Endothelial cell of umbilical vein (primary cell): ENCODE measurements around the gene CD160. TPM values are rescaled to one million over a fixed set of nuclear protein-coding genes. Genes with fewer than 3 reads are reported as not detected.

ENCODE experiments used
- BruUV-seq: library from RNA; stranded (reverse); fragments of 400-500 nt; replicated peaks from 2 replicates; lab custom pipeline; 2021; lab: Mats Ljungman, UMichigan
- CTCF ChIA-PET: fragments of 300-600, 350-600 bp; sonication (Branson Sonifier 250); formaldehyde crosslinking; loops from one replicate; lab custom pipeline; 2021; ENCODE audit warnings: antibody characterized with exemption, inconsistent platforms; lab: Charles Lee
- POLR2A ChIA-PET: fragments of 300-600, 350-600 bp; sonication (Branson Sonifier 250); formaldehyde crosslinking; loops from one replicate; lab custom pipeline; 2021; ENCODE audit warnings: antibody characterized with exemption, inconsistent platforms; lab: Charles Lee
- DNase-seq: peaks from one replicate; pipeline ENCODE4 v3.0.0-alpha.2; 2011; ENCODE audit warnings: low read depth, low spot score
- FAIRE-seq: peaks from 2 replicates; lab custom pipeline; 2011; peaks lifted over from hg19 to GRCh38; lab: Jason Lieb, UNC
- H2AFZ ChIP-seq: 2 replicates; pipeline ENCODE4 v1.6.0; 2012; ENCODE audit warnings: low read depth, low read length, control low read depth, inconsistent platforms
- H3K27ac ChIP-seq: 2 replicates; pipeline ENCODE4 v1.5.1; 2011; ENCODE audit warnings: low read depth, mild to moderate bottlenecking, control low read depth, low read length, moderate library complexity; ENCODE audit not compliant: insufficient read depth
- H3K27me3 ChIP-seq, 2 experiments: 2 replicates each; pipeline versions ENCODE4 v1.6.0 to v1.6.1; 2011; ENCODE audit warnings: low read length in 2 of 2, mixed read lengths in 1 of 2; ENCODE audit not compliant: control insufficient read depth in 2 of 2, insufficient read depth in 2 of 2
- H3K36me3 ChIP-seq, 2 experiments: 2 replicates in 1 of 2; 3 replicates in 1 of 2; pipeline ENCODE4 v1.5.1; 2011; ENCODE audit warnings: low read length in 2 of 2, mild to moderate bottlenecking in 1 of 2, moderate library complexity in 1 of 2; ENCODE audit not compliant: control insufficient read depth in 2 of 2, insufficient read depth in 2 of 2; ENCODE audit errors: extremely low read depth in 1 of 2
- H3K4me1 ChIP-seq: 3 replicates; pipeline ENCODE4 v1.5.1; 2011; ENCODE audit warnings: mild to moderate bottlenecking, low read length; ENCODE audit not compliant: control insufficient read depth, insufficient read depth; ENCODE audit errors: extremely low read depth
- H3K4me2 ChIP-seq: 2 replicates; pipeline ENCODE4 v1.6.1; 2011; ENCODE audit warnings: low read length, control low read depth, mixed read lengths; ENCODE audit not compliant: insufficient read depth
- H3K4me3 ChIP-seq, 3 experiments: fragments of 200-600 bp in 1 of 3; sonication (generic), shearing (Covaris generic) in 1 of 3; replicated peaks in 1 of 3; 2 replicates each; pipeline ENCODE4 v1.5.1; 2011 to 2016; ENCODE audit warnings: control low read depth in 3 of 3, low read length in 3 of 3, mild to moderate bottlenecking in 2 of 3, inconsistent platforms in 1 of 3, low read depth in 1 of 3, moderate library complexity in 1 of 3; ENCODE audit not compliant: insufficient read depth in 1 of 3
- H3K79me2 ChIP-seq: 2 replicates; pipeline ENCODE4 v1.6.0; 2012; ENCODE audit warnings: low read length, inconsistent platforms; ENCODE audit not compliant: control insufficient read depth, insufficient read depth
- H3K9ac ChIP-seq: replicated peaks from 2 replicates; pipeline ENCODE3; 2011; ENCODE audit warnings: low read length, control low read depth; ENCODE audit not compliant: insufficient read depth; ENCODE audit errors: extremely low read depth
- H3K9me1 ChIP-seq: replicated peaks from 3 replicates; pipeline ENCODE4 v1.6.0; 2011; ENCODE audit warnings: mild to moderate bottlenecking, low read length; ENCODE audit not compliant: control insufficient read depth, insufficient read depth; ENCODE audit errors: extremely low read depth
- H3K9me3 ChIP-seq: replicated peaks from 2 replicates; pipeline ENCODE4 v1.5.1; 2012; ENCODE audit warnings: low read length, inconsistent platforms; ENCODE audit not compliant: control insufficient read depth, insufficient read depth
- H4K20me1 ChIP-seq: replicated peaks from 2 replicates; pipeline ENCODE3; 2011; ENCODE audit warnings: mild to moderate bottlenecking, low read length; ENCODE audit not compliant: control insufficient read depth, insufficient read depth; ENCODE audit errors: extremely low read depth
- EZH2 ChIP-seq: IDR thresholded peaks from 2 replicates; pipeline ENCODE4 v1.6.1; 2012; ENCODE audit warnings: borderline replicate concordance, low read depth, mild to moderate bottlenecking, moderate library complexity, low read length, inconsistent platforms; ENCODE audit not compliant: severe bottlenecking
- FOS ChIP-seq: IDR thresholded peaks from 2 replicates; pipeline ENCODE4 v1.6.1; 2011; ENCODE audit warnings: mild to moderate bottlenecking, low read length, moderate library complexity, borderline replicate concordance; ENCODE audit not compliant: insufficient read depth
- GATA2 ChIP-seq: IDR thresholded peaks from 2 replicates; pipeline ENCODE4 v1.7.0; 2011; ENCODE audit warnings: low read depth, mild to moderate bottlenecking, moderate library complexity, mixed read lengths, low read length; ENCODE audit not compliant: insufficient read length, insufficient read depth
- JUN ChIP-seq: IDR thresholded peaks from 2 replicates; pipeline ENCODE4 v1.6.1; 2011; ENCODE audit warnings: borderline replicate concordance, low read depth; ENCODE audit not compliant: insufficient read length, insufficient read depth
- MAX ChIP-seq: IDR thresholded peaks from 2 replicates; pipeline ENCODE4 v1.6.1; 2011; ENCODE audit not compliant: insufficient read depth, insufficient read length
- MYC ChIP-seq: IDR thresholded peaks from one replicate; pipeline ENCODE4 v1.6.1; 2011; ENCODE audit warnings: mild to moderate bottlenecking, low read depth, low read length
- POLR2A ChIP-seq: IDR thresholded peaks from 2 replicates; pipeline ENCODE4 v1.6.1; 2012; ENCODE audit warnings: low read depth, mild to moderate bottlenecking, control low read depth, low read length
- POLR2AphosphoS5 ChIP-seq: IDR thresholded peaks from 2 replicates; pipeline ENCODE4 v1.6.1; 2012; ENCODE audit warnings: low read depth, mild to moderate bottlenecking, control low read depth, low read length, moderate library complexity; ENCODE audit not compliant: insufficient read depth
- dilution Hi-C: fragments of 300-500 bp; cut with MboI; formaldehyde crosslinking; loops from one replicate; pipeline ENCODE4 v1.15.0; 2019; ENCODE audit warnings: low sequenced_read_pairs; ENCODE audit not compliant: extremely low pct_ligation_motif_present
- intact Hi-C: fragments of 100-400 bp; cut with micrococcal nuclease; formaldehyde crosslinking; loops from one replicate; pipeline ENCODE4 v1.10.0; 2022
- polyA plus RNA-seq, 4 experiments: library from polyadenylated mRNA; depleted of rRNA in 3 of 4; stranded (reverse) in 3 of 4; unstranded in 1 of 4; fragments of >200 nt; gene quantifications; 2 replicates each; pipeline versions ENCODE4 v1.2.1 to v1.2.3, GENCODE V29; 2011 to 2012; ENCODE audit warnings: missing spikeins in 1 of 4
- total RNA-seq: library from RNA; stranded (reverse); gene quantifications from 2 replicates; pipeline ENCODE4 v1.2.3, GENCODE V29; 2021
- TF ChIP-seq, protein P1 (sequence below), 2 donors: IDR thresholded peaks; 1 replicate in 1 of 2; 2 replicates in 1 of 2; pipeline ENCODE4 v1.5.1; 2011; ENCODE audit warnings: low read length in 2 of 2, mild to moderate bottlenecking in 2 of 2, moderate library complexity in 2 of 2, control low read depth in 1 of 2, inconsistent platforms in 1 of 2, low read depth in 1 of 2; ENCODE audit not compliant: insufficient read depth in 1 of 2; ENCODE audit errors: extremely low read depth in 1 of 2

The CD160 gene
- total and polyA plus RNA-seq, 2 donors (not counting 3 experiments of a cell fraction or from before 2014, with no cell fraction given), result not detected

- no peak overlapping the region for H3K27ac ChIP-seq
- no peaks in the 10 kb centered on the region for H3K27me3 ChIP-seq
- DNase-seq (no peak), FAIRE-seq (no peak)
- no peaks in the 10 kb centered on the region for H4K20me1 ChIP-seq
- no peaks in the 10 kb centered on the region for H3K36me3 ChIP-seq
- no peaks in the 10 kb centered on the region for H3K4me1 ChIP-seq
- H2AFZ ChIP-seq, result no peak overlapping the region
- POLR2A ChIA-PET, result no interaction called here
- BruUV-seq, result no TSS peak
- no peak overlapping the region for H3K9ac ChIP-seq
- H3K9me1 ChIP-seq, result no peaks in the 10 kb centered on the region
- H3K4me3 ChIP-seq, result no peak overlapping the region
- TF ChIP-seq GATA2, result no peak
- TF ChIP-seq, protein P1, sequence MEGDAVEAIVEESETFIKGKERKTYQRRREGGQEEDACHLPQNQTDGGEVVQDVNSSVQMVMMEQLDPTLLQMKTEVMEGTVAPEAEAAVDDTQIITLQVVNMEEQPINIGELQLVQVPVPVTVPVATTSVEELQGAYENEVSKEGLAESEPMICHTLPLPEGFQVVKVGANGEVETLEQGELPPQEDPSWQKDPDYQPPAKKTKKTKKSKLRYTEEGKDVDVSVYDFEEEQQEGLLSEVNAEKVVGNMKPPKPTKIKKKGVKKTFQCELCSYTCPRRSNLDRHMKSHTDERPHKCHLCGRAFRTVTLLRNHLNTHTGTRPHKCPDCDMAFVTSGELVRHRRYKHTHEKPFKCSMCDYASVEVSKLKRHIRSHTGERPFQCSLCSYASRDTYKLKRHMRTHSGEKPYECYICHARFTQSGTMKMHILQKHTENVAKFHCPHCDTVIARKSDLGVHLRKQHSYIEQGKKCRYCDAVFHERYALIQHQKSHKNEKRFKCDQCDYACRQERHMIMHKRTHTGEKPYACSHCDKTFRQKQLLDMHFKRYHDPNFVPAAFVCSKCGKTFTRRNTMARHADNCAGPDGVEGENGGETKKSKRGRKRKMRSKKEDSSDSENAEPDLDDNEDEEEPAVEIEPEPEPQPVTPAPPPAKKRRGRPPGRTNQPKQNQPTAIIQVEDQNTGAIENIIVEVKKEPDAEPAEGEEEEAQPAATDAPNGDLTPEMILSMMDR (IDR thresholded peaks at IDR 0.05; ENCODE audit: extremely low read depth in 1 of 2, insufficient read depth in 1 of 2, low read depth in 1 of 2, low read length in 2 of 2), result no peak
- TF ChIP-seq MAX, result no peak
- no peak for TF ChIP-seq EZH2
- no peak for TF ChIP-seq POLR2A
- no peak for TF ChIP-seq FOS
- TF ChIP-seq POLR2AphosphoS5, result no peak
- TF ChIP-seq MYC, result no peak
- no peak for TF ChIP-seq JUN
- H3K9me3 ChIP-seq, result no peaks in the 10 kb centered on the region
- CTCF ChIA-PET, result no interaction called here
- intact Hi-C loops, result no loop called here
- no peak overlapping the region for H3K4me2 ChIP-seq
- dilution Hi-C loops, result no loop called here
- H3K79me2 ChIP-seq, result no peaks in the 10 kb centered on the region
Measured at GRCh38 chr1:145688328-145688727, 31.0 kb upstream of the CD160 start.
